Stimulated activated CD8-positive, alpha-beta memory T cell treated with anti-CD3 and anti-CD28 coated beads, Interleukin-12 subunit alpha, Interleukin-12 subunit beta, amount 100 ng/mL, for 24 hours (primary cell): ENCODE measurements around the gene ZNF593OS.

Source experiments
- DNase-seq: peaks from one replicate; pipeline ENCODE4 v3.0.0-alpha.2; 2020; ENCODE audit errors: extremely low read depth

Gene ZNF593OS

DNA sequence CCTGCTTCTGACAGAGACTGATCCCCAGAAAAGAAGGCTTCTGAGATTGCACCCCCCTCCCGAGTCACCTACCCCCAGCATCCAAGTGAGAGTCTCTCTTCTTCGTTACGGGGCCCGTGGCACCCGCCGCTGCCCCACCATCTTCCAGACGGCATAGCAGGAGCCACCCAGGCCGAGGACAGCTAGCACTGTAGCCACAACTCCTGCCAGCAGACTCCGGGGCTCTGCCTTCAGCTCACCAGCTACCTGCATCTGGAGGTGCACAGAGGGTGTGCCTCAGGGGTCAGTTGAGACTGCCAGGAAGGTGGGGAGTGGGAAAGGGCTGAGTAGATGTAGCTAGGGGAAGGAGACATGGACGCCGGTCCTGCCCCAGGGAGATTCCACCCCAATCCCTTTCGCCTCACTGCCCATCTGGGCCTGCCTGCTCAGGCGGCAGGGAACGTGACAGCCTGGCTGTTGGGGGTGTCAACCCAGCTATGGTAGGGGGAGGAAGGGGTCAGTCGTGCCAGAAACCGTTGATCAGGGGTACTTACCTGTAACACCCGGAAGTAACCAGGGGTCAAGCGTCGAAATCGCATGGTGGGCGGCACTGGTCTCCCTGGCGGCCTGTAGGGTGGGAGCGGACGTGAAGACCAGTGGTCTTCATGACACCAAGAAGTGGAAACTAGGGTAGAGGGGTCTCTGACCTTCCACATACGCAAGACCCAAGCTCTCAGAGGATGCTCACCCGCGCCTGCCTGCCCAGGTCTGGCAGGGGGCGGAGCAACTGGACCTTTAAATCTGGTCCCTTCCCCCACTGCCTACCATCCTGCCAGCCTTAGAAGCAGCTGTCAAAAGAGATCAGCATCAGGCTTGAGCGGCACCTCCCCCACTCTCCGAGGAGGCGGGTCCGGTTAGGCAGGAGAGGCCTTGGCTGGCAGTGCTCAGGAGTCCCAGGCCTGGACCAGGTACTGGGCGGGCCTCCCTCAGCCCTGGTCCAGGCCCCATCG lies at the start of gene ZNF593OS:
Gene ZNF593OS, minus strand, starts transcription at position 749 of the 989 bp plus-strand sequence. Its CDS starts 171 bp downstream, at position 578.
- no peak for DNase-seq

DNA sequence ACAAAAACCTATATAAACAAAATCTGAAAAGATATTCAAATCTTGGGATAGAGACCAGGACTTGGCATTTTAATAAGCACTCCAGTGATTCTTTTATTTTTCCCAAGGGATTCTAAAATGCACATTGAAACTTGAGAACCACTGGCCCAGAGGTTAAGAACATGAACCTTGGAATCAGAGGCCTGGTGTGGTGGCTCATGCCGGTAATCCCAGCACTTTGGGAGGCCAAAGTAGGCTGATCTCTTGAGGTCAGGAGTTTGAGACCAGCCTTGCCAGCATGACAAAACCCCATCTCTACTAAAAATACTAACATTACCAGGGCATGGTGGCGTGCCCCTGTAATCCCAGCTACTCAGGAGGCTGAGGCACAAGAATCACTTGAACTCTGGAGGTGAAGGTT lies 49.5 kb upstream of the ZNF593OS start:
- DNase-seq: no peak

DNA sequence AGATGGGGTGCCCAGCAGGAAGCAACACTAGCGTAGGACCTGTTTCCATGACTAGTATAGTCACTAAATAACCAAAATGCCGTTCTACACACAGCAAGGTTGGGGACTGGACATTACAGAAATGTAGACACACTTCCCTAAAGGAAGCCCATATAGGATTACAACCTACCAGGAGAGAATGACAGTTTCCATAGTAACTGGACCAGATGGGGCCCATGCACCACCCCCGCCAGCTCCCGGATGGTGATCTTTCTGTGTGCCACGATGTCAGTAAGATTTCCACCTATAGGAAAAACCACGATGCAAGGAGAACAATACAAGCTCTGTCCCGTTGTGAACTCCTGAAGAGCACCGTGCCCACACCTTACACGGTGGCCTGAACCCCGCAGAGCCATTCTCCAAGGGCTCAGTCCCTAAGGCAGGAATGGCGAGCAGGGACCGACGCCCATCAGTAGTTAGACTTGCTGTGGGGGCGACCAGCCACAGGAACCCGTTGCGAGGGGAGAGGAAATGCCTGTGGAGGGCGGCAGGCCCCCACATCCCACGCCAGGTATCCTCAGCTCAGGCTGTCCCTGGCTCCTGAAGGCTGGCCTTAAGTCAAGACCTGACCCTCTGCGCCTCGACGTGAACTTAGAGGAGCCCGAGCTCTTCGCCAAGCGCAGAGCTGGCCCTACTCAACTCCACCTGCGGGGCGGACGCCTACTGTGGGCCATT lies 48.7 kb upstream of the ZNF593OS start:
- DNase-seq: no peak

DNA sequence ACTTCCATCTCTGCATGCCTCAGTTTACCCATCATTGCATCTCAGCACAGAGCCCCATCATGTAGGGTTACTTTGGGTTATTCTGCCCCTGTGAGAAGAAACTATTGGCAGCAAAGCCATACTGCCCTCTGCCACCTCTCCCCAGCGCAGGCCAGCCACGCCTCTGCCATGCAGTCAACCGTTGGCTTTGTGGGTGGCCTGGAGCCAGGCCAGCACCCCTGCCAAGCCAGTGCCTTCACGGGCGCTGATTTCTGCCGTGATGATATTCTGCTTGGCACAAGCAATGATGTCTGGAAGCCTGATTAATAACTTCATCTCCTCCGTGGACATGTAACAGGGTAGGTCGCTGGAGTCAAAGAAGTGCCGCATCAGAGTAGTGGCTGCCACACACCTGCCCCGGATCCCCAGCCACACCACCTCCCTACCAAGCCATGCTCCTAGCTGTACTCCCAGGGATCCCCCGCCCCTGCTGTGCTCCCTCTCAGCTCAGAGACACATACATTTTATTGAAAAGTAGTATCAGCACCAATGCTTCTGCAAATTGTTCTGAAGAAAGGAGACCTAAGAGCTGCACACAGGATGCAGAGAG lies 47.4 kb upstream of the ZNF593OS start:
- DNase-seq: no peak

DNA sequence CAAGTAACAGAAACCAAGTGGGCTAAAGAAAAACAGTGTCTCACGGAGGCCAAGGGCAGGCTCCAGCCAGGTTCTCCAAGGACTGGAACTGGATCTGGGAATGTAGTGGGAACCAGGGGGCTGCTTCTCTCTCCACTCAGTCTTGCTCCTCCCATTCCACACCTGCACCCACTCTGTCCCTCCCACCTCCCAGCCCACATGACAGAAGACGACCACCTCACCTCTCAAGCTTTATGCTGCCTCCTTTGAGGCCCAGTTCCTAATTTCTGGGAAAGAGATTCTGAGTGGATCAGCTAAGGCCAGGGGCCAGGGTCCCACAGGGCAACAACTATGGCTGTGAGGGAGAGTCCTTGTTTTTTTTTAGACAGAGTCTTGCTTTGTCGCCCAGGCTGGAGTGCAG lies 43.6 kb upstream of the ZNF593OS start:
- no peak for DNase-seq

DNA sequence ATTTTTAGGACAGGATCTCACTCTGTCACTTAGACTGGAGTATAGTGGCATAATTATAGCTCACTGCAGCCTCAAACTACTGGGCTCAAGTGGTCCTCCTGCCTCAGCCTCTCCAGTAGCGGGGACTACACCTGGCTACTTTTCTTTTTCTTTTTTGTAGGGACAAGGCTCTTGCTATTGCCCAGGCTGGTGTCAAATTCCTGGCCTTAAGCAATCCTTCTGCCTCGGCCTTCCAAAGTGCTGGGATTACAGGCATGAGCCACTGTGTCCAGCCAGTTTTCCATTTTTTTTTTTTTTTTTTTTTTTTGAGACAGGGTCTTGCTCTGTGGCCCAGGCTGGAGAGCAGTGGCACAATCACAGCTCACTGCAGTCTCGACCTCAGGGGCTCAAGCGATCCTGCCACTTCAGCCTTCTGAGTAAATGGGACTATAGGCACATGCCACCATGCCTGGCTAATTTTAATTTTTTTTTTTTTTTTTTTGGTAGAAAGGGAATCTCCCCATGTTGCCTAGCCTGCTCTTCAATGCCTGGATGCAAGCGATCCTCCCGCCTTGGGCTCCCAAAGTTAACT lies 41.8 kb upstream of the ZNF593OS start:
- no peak for DNase-seq

DNA sequence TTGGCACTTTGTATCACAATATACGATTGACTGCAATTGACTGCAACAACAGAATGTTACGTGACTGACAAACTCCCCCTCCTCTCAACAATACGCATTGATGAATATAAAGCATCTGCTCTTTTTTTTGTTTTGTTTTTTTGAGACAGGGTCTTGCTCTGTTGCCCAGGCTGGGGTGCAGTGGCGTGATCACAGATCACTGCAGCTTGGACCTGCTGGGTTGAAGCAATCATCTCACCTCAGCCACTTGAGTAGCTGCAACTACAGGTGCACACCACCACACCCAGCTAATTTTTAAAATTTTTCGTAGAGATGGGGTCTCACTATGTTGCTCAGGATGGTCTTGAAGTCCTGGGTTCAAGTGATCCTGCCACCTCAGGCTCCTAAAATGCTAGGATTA lies 41.1 kb upstream of the ZNF593OS start:
- DNase-seq: no peak

DNA sequence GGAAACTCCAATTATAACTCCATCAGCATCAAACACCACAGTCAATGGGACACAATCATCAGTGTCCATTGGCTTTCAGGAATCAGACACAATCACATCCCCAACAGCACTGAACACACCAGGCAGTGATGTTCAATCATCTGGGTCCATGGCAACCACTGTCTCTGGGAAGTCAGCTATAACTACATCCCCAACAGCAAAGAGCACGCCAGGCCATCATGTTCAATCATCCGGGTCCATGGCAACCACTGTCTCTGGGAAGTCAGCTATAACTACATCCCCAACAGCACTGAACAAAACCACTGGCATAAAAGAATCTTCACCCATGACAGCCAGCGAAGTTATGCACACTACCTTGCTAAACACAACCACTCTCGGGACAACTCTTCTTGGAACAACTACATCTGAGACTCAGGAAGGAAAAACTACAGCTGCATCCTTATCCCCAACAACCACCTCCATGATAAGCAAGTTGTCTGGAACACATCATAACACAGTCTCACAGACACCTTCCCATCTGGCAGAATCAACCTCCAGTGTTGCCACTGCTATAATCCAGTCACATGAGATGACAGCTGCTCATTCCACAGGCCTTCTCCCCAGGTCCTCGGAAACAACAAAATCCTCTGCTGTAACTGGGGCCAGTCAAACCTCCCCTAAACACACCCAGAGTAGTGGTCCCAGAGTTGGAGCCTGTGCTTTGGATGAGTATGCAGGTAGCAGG lies 38.7 kb upstream of the ZNF593OS start:
- no peak for DNase-seq

DNA sequence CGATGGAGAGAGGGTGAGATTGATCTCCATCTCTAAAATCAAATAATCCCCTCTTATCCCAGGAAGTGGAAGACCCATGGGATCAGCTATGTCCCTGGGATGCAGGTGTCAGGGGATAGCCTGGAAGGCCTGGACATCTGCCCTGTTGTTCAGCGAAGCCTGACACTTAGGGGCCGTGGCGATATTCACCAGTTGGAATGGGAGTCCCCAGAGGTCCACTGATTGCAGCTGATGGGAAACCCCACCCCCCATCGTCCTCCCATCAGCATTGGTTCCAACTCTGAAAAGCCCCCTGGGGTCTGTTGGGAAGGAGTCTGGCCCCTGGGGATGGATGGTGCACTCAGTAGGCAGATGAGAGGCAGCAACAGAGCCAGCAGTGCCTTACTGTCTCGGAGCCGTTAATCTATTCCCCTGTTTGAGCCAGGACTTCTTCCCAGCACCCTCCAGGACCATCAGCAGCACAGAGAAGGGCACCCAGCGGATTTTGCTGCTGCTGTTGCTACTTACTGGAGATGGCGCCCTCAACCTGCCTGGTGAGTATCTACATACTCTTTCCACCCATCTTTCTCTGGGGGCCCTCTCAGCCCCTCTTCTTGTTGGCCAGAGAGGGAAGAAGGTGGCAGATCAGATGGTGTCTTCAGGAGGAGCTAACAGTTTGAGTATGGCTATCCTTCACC lies 32.1 kb upstream of the ZNF593OS start:
- DNase-seq: no peak

DNA sequence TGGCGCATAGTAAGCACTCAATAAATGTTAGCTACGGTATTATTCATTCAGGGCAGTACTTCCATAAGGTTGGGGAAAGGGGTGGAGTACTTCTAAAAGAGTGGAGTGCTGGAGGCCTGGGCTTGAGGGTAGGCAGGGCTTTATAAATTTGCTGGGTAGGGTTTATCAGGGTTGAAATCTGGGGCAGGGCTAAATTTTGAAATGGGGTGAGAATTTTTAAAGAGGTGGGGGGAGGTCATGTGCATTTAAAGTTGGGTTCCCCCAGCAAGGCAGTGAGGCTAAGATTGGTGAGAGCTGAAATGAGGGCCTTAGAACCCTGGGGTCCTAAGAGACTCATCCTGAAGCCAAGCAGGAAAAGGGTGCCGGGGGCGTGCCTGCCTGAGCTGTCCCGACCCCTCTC lies 28.8 kb upstream of the ZNF593OS start:
- no peak for DNase-seq

DNA sequence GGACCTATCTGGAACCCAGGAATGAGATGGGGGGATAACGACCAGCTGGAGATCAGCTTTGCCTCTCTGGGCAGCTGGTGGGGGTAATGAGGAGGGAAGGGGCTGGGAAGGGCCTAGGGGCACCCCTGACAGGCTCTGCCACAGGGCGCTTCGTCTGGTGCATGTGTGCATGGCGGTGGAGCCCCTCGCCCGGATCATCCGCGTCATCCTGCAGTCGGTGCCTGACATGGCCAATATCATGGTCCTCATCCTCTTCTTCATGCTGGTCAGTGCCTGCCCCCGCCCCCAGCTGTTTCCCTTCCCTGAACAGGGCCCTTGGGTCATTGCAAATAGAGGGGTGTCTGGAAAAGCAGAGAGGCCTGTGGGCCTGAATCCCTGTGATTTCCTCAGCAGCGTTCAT lies 26.2 kb upstream of the ZNF593OS start:
- no peak for DNase-seq

DNA sequence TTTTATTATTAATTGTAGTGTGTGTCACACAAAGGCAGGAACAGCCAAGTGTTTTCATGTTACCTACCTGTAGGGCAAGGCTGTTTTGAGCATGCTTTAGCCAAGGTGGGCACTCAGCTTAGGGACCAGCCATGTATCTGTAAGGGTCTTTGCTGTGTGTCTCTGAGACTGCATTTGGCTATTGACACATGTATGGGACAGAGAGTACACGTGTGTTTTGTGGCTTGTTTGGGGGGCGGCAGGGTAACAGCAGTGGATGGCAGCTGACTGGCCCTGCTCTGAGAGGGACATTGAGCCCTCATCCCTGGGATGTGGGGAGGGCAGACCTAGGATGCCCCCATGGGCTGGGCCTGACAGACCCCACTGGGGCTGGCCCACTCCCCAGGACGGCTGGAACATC lies 25.7 kb upstream of the ZNF593OS start:
- no peak for DNase-seq

DNA sequence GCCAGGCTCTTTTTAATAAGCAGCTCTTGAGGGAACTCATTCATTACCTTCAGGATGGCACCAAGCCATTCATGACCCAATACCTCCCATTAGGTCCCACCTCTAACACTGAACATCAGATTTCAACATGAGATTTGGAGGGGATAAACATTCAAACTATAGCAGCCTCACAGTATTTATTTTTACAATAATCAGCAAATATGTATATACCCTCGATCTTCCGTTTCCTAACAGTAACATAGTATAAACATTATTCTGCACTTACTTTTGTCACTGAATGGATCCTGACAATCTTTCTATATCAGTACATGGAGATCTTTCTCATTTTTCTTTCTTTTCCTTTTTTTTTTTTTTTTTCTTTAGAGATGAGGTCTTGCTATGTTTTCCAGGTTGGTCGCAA lies 24.2 kb upstream of the ZNF593OS start:
- DNase-seq: no peak

DNA sequence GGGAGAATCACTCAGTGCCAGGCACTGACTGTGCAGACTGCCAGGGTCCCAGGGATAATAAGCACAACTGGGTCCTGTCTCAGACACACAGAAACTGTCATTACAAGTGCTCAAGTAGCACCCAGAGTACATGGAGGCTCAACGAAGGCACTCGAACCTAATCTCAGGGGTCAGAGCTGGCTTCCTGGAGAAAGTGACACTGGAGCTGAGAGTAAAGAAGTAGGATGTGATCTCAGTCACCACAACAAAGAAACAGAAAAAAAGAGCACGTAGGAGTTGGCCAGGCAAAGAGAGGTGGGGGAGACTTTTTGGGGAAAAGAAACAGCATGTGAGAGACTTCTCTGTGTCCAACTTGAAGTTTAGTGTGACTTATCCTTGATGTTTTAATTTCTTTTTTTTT lies 20.1 kb upstream of the ZNF593OS start:
- no peak for DNase-seq

DNA sequence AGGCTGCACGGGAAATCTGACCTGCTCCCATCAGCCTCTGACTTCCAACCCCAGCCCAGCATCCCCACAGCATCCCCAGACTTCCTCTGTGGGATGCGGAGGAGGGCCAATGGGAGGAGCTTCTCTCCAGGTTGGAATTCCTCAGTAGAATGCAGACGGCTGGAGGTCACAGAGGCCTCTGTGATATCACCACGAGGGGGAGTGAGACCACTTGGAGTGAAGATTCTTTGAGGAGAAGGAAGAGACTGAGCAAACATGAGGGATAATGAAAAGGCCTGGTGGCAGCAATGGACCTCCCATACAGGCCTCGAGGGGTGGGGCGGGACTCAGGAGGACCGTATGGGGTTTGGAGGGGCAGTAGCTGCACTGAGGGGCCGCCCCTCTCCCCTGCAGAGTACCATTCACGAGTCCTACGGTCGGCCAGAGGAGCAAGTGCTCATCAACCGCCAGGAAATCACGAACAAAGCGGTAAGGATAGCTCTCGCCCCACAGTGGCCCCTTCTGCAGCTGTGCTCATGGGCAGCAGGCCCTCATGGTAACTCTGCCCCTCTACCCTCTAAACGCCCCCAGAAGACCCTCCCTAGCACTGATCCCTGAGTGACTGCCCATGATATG lies 18.8 kb upstream of the ZNF593OS start, which contains the start of gene CATSPER4:
Gene CATSPER4, plus strand, starts transcription at position 230 of the 615 bp plus-strand sequence. Its CDS starts 26 bp downstream, at position 256.
- DNase-seq: no peak

DNA sequence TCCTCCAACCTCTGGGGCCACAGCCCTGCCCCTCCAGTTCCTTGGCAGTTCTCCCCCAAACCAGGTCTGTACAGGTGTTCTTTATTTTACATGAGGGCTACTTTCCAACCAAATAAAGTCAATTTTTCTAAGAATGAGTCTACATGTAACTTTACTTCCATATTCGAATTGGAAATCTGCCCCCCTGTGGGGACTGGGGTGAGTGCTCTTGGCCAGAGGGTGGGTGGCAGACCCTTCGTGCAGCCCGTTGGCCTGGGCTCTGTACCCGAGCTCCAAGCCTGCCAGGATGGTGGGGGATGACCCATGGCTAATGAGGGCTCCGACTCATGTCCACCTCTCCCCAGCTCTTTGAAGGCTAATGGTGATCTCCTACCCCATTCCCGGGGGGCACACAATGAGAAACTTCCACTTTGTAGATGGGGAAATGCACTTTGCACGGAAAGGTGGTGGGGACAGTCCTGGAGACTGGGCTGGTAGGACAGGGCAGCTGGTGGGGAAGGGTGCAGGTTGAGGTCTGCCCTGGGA lies 18.2 kb upstream of the ZNF593OS start:
- no peak for DNase-seq

DNA sequence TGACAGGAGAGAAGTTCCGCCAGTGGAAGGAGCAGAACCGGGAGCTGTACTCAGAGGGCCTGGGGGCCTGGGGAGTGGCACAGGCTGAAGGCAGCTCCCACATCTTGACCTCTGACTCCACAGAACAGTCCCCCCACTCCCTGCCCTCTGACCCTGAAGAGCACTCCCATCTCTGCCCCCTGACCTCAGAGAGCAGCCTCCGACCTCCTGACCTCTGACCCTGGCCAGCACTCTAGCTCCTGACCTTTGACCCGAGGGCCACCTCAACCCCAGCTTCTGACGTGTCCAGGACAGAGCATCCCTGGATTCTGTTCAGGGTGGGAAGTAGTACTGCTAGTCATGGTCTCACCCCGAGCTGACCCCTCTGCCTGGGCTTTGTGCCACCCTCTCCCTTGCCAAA lies 17.7 kb upstream of the ZNF593OS start:
- no peak for DNase-seq

DNA sequence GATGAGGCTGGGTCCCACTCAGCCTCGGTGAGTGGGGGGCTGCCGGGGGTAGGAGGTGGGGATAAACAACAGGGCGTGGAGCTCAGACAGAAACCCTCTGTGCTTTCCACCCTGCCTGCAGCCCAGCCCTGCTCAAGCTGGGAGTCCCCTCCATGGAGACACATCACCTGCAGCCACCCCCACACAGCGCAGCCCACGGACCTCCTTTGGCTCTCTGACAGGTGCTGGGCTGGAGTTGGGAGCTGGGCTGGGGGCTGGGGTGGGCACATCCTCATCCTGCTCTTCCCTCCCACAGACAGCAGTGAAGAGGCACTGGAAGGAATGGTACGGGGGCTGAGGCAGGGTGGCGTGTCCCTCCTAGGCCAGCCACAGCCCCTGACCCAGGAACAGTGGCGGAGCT lies 16.8 kb upstream of the ZNF593OS start:
- no peak for DNase-seq

DNA sequence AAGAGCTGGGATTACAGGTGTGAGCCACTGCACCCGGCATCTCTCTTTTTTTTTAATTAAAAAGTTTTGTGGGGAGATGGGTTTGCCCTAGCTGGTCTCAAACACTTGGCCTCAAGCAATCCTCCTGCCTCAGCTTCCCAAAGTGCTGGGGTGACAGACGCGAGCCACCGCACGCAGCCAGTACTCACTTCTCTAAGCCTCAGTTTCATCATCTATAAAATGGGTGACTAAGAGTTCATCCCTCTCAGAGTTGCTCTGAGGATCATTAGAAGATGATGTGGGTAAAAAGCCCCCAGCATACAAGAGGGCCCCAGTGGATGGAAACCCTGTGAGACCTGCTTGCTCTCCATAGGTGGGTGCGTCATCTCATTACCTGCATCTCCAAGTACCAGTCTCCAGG lies 16.2 kb upstream of the ZNF593OS start:
- no peak for DNase-seq

DNA sequence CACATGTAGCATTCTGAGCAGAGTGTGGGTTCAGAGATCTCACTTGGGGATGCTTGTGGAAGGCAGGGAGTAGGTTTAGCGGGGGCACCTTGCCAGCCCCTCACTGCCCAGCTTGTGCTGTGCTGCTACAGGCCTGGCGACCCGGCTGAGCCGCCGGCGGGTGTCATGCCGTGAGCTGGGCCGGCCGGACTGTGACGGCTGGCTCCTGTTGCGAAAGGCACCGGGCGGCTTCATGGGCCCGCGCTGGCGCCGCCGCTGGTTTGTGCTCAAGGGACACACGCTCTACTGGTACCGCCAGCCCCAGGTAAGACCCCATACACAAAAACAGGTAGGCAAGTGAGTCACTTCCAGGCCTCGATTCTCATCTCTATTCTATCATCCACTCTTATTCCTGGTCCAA lies 13.3 kb upstream of the ZNF593OS start:
- no peak for DNase-seq
